ENCODE measurements around the gene SYCP3. TPM values are rescaled to one million over a fixed set of nuclear protein-coding genes. Genes with fewer than 3 reads are reported as not detected.
A peak's percentile ranks its signal among the peaks of the same experiment; 100 is the strongest.

The SYCP3 gene
- total and polyA plus RNA-seq, 2 of the 13 experiments (the other 11 are each of a cell fraction or from before 2014, with no cell fraction given) = not detected

- TF ChIP-seq ARNT2 (CRISPR knock-in tag; IDR thresholded peaks at IDR 0.05; ENCODE audit: low read depth) = no peak
These were observed 22.1 kb upstream of the SYCP3 start (continued) for GRCh38 chr12:101761350-101761749.

GRCh38 chr12:101759396-101760047 is 20.3 kb upstream of the SYCP3 start:
- Histone ChIP-seq H2AFZ (ENCODE audit: low read length) (no peak overlapping the region), H3K4me1 (ENCODE audit: insufficient read depth, low read length) (no peaks in the 10 kb centered on the region), H3K4me2 (ENCODE audit: low read depth, low read length) (no peak overlapping the region), H3K79me2 (ENCODE audit: insufficient read depth, low read length) (no peaks in the 10 kb centered on the region), H3K4me3 (replicated peaks in 1 of 3; ENCODE audit: insufficient read depth in 1 of 3, low read depth in 2 of 3, low read length in 3 of 3) (no peak overlapping the region), H3K27ac (ENCODE audit: extremely low read length, insufficient read depth, low read length) (no peak overlapping the region), H3K9ac (ENCODE audit: insufficient read depth, low read depth, low read length) (no peak overlapping the region), H3K36me3 (replicated peaks in 1 of 2; ENCODE audit: control insufficient read depth in 1 of 2, insufficient read depth in 2 of 2, low read length in 2 of 2) (peaks cover 2 to 17% of the 10 kb centered on the region in 2 experiments; a peak in 1 of 5 replicates), H3K9me3 (ENCODE audit: low read length) (no peaks in the 10 kb centered on the region), H4K20me1 (ENCODE audit: insufficient read depth, low read length) (no peaks in the 10 kb centered on the region), H3K27me3 (ENCODE audit: control insufficient read depth in 1 of 2, insufficient read depth in 2 of 2, low read length in 2 of 2) (no peaks in the 10 kb centered on the region)
- WGBS (ENCODE audit: low lambda C conversion rate) = 69% methylated on average over 5 of the region's 5 CpGs
- in situ Hi-C loops (cut with HindIII; ENCODE audit: extremely low pct_ligation_motif_present, low pct_unique_long_range_greater_than_20kb) = loop anchor here (25.0 kb wide), 1 partner anchor 347 kb away; the partner anchor contains the start of gene ARL1
- DNase-seq (ENCODE audit: low spot score) = peak; percentile 39
- intact Hi-C loops (cut with micrococcal nuclease; ENCODE audit: unreplicated experiment) = loop anchor here (1.0 to 5.0 kb wide), 3 partner anchors 189 to 347 kb away; no protein-coding TSS in a partner anchor
- CTCF ChIA-PET (ENCODE audit: low intra/inter-chr PET ratio, low total read pairs) = interaction anchor here (0.9 kb wide), 1 partner anchor 89 kb away, joined by 3 read pairs; no protein-coding TSS in a partner anchor
- BruUV-seq (replicated peaks) = no TSS peak
- FAIRE-seq = peak; percentile 68
- POLR2A ChIA-PET = interaction anchor here (0.6 to 1.3 kb wide), 2 partner anchors 61 to 151 kb away, joined by 3 to 4 read pairs; no protein-coding TSS in a partner anchor
- ATAC-seq = peak; percentile 76
- TF ChIP-seq GATAD1 (CRISPR knock-in tag; IDR thresholded peaks at IDR 0.05) = no peak
- no peak for TF ChIP-seq ZC3H4 (CRISPR knock-in tag; IDR thresholded peaks at IDR 0.05; ENCODE audit: borderline replicate concordance)
- TF ChIP-seq TBX3 (IDR thresholded peaks at IDR 0.05; ENCODE audit: borderline replicate concordance) = no peak
- TF ChIP-seq ZNF205 (CRISPR knock-in tag; IDR thresholded peaks at IDR 0.05) = no peak
- TF ChIP-seq GTF2F1 (IDR thresholded peaks at IDR 0.05; ENCODE audit: low read length) = no peak
- TF ChIP-seq, protein P1, sequence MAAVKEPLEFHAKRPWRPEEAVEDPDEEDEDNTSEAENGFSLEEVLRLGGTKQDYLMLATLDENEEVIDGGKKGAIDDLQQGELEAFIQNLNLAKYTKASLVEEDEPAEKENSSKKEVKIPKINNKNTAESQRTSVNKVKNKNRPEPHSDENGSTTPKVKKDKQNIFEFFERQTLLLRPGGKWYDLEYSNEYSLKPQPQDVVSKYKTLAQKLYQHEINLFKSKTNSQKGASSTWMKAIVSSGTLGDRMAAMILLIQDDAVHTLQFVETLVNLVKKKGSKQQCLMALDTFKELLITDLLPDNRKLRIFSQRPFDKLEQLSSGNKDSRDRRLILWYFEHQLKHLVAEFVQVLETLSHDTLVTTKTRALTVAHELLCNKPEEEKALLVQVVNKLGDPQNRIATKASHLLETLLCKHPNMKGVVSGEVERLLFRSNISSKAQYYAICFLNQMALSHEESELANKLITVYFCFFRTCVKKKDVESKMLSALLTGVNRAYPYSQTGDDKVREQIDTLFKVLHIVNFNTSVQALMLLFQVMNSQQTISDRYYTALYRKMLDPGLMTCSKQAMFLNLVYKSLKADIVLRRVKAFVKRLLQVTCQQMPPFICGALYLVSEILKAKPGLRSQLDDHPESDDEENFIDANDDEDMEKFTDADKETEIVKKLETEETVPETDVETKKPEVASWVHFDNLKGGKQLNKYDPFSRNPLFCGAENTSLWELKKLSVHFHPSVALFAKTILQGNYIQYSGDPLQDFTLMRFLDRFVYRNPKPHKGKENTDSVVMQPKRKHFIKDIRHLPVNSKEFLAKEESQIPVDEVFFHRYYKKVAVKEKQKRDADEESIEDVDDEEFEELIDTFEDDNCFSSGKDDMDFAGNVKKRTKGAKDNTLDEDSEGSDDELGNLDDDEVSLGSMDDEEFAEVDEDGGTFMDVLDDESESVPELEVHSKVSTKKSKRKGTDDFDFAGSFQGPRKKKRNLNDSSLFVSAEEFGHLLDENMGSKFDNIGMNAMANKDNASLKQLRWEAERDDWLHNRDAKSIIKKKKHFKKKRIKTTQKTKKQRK (IDR thresholded peaks at IDR 0.05; ENCODE audit: low read length) = no peak
- TF ChIP-seq AGO2 (optimal IDR thresholded peaks at IDR 0.05; ENCODE audit: low read depth, low read length) = no peak
- TF ChIP-seq CTCF (CRISPR knock-in tag; IDR thresholded peaks at IDR 0.05) = peak; percentile 59
- TF ChIP-seq SALL1 (CRISPR knock-in tag; IDR thresholded peaks at IDR 0.05) = no peak
- TF ChIP-seq CENPT (CRISPR knock-in tag; IDR thresholded peaks at IDR 0.05; ENCODE audit: low read depth) = no peak
- TF ChIP-seq BORCS8-MEF2B (CRISPR knock-in tag; IDR thresholded peaks at IDR 0.05) = no peak
- peak; percentile 63 for TF ChIP-seq TEAD3 (CRISPR knock-in tag; optimal IDR thresholded peaks at IDR 0.05; ENCODE audit: borderline replicate concordance)
